ENCODE data around the gene ZMYND11.

GRCh38 chr10:301536-301935 is 166.3 kb downstream of the ZMYND11 start:
- TF ChIP-seq POLR2A (IDR thresholded peaks at IDR 0.05; ENCODE audit: low read depth, low read length) (no peak), POLR2AphosphoS5 (IDR thresholded peaks at IDR 0.05; ENCODE audit: low read depth, low read length) (no peak), TAF1 (IDR thresholded peaks at IDR 0.05; ENCODE audit: borderline replicate concordance, low read depth, low read length) (no peak)

Data from GM12892 (cell line).